Breast epithelium (tissue), 4 donors: ENCODE measurements around the gene ARHGEF12. TPM values are rescaled to one million over a fixed set of nuclear protein-coding genes. Genes with fewer than 3 reads are reported as not detected.

ENCODE experiments used
- DNase-seq, 2 donors: peaks; one replicate each; pipeline ENCODE4 v3.0.0-alpha.2; 2019; ENCODE audit warnings: low spot score in 2 of 2
- H3K27ac ChIP-seq, 2 donors: fragments of 200-600 bp; sonication (generic) in 1 of 2; one replicate each; pipeline ENCODE4 v1.5.1; 2016 to 2019; ENCODE audit warnings: mild to moderate bottlenecking in 1 of 2
- H3K27me3 ChIP-seq, 2 donors: fragments of 200-600 bp; sonication (generic) in 1 of 2; one replicate each; pipeline versions ENCODE4 v1.5.1 to v1.6.0; 2017 to 2019; ENCODE audit warnings: control low read depth in 1 of 2, mild to moderate bottlenecking in 1 of 2
- H3K36me3 ChIP-seq: fragments of 200-600 bp; one replicate; pipeline ENCODE4 v1.5.1; 2019
- H3K4me1 ChIP-seq, 2 donors: fragments of 200-600 bp; sonication (generic); one replicate each; pipeline ENCODE4 v1.5.1; 2016 to 2019; ENCODE audit warnings: control low read depth in 1 of 2
- H3K4me3 ChIP-seq, 3 donors: fragments of 200-600 bp; sonication (generic); 1 replicate in 2 of 3; 2 replicates in 1 of 3; pipeline ENCODE4 v1.5.1; 2016 to 2019; ENCODE audit warnings: mild to moderate bottlenecking in 3 of 3, moderate library complexity in 2 of 3
- H3K9me3 ChIP-seq, 2 donors: fragments of 200-600 bp; sonication (generic) in 1 of 2; one replicate each; pipeline ENCODE4 v1.5.1; 2016 to 2019; ENCODE audit warnings: control low read depth in 1 of 2
- CTCF ChIP-seq, 3 donors: fragments of 450-650 bp; IDR thresholded peaks; one replicate each; pipeline ENCODE4 v1.5.1; 2016 to 2017; ENCODE audit warnings: antibody characterized with exemption in 3 of 3, mild to moderate bottlenecking in 3 of 3, moderate library complexity in 3 of 3
- POLR2A ChIP-seq: fragments of 450-650 bp; IDR thresholded peaks from one replicate; pipeline ENCODE4 v1.6.1; 2016; ENCODE audit warnings: antibody characterized with exemption, mild to moderate bottlenecking, moderate library complexity
- POLR2AphosphoS5 ChIP-seq, 3 donors: sonication (generic); formaldehyde crosslinking; IDR thresholded peaks; one replicate each; pipeline ENCODE4 v1.6.1; 2017; ENCODE audit warnings: antibody characterized with exemption in 3 of 3
- intact Hi-C: fragments of 100-400 bp; cut with DNase I; formaldehyde crosslinking; loops from one replicate; pipeline ENCODE4 v1.15.1; 2023; ENCODE audit warnings: low total_unique reads
- total RNA-seq, 3 donors: library from RNA; depleted of rRNA; stranded (reverse); fragments of >200 nt; gene quantifications; one replicate each; pipeline ENCODE4 v1.1.0, GENCODE V29; 2016

ARHGEF12 gene
- total RNA-seq, 3 donors from 2014 or later = 83.4 to 192 (median 145) TPM

GRCh38 chr11:120442031-120442430 is 105.8 kb downstream of the ARHGEF12 start:
- Histone ChIP-seq H3K4me3 (no peak overlapping the region), H3K27ac (no peak overlapping the region), H3K9me3 (no peaks in the 10 kb centered on the region), H3K4me1 (no peaks in the 10 kb centered on the region), H3K27me3 (no peaks in the 10 kb centered on the region), H3K36me3 (peaks cover 4% of the 10 kb centered on the region)
- DNase-seq = no peak
- intact Hi-C loops = no loop called here
- TF ChIP-seq POLR2AphosphoS5 (IDR thresholded peaks at IDR 0.05) (no peak), POLR2A (no peak), CTCF (IDR thresholded peaks at IDR 0.05) (no peak)

- Histone ChIP-seq H3K4me3 (no peak overlapping the region), H3K36me3 (peaks cover 14% of the 10 kb centered on the region), H3K9me3 (no peaks in the 10 kb centered on the region), H3K27me3 (no peaks in the 10 kb centered on the region), H3K27ac (no peak overlapping the region), H3K4me1 (no peaks in the 10 kb centered on the region)
- intact Hi-C loops = no loop called here
- DNase-seq = no peak
- no peak for TF ChIP-seq CTCF (IDR thresholded peaks at IDR 0.05)
- no peak for TF ChIP-seq POLR2AphosphoS5 (IDR thresholded peaks at IDR 0.05)
- no peak for TF ChIP-seq POLR2A
Measured at GRCh38 chr11:120446802-120447201, 110.6 kb downstream of the ARHGEF12 start.

- no peak for DNase-seq
- Histone ChIP-seq H3K27me3 (no peaks in the 10 kb centered on the region), H3K27ac (no peak overlapping the region), H3K36me3 (peaks cover 19% of the 10 kb centered on the region), H3K9me3 (no peaks in the 10 kb centered on the region), H3K4me1 (no peaks in the 10 kb centered on the region), H3K4me3 (no peak overlapping the region)
- TF ChIP-seq CTCF (IDR thresholded peaks at IDR 0.05) = no peak
- no peak for TF ChIP-seq POLR2AphosphoS5 (IDR thresholded peaks at IDR 0.05)
- TF ChIP-seq POLR2A = no peak
- intact Hi-C loops = no loop called here
Measured at GRCh38 chr11:120448240-120448639, 112.0 kb downstream of the ARHGEF12 start.

GRCh38 chr11:120455487-120455886 is 119.3 kb downstream of the ARHGEF12 start:
- no peak overlapping the region for H3K27ac ChIP-seq
- H3K4me1 ChIP-seq = no peaks in the 10 kb centered on the region
- H3K4me3 ChIP-seq = no peak overlapping the region
- H3K36me3 ChIP-seq = peaks cover 9% of the 10 kb centered on the region
- no peaks in the 10 kb centered on the region for H3K9me3 ChIP-seq
- TF ChIP-seq POLR2AphosphoS5 (IDR thresholded peaks at IDR 0.05) (no peak), POLR2A (no peak), CTCF (IDR thresholded peaks at IDR 0.05) (no peak)
- no peak for DNase-seq
- no peaks in the 10 kb centered on the region for H3K27me3 ChIP-seq
- intact Hi-C loops = no loop called here

GRCh38 chr11:120457996-120458395 is 121.8 kb downstream of the ARHGEF12 start:
- Histone ChIP-seq H3K27ac (no peak overlapping the region), H3K27me3 (no peaks in the 10 kb centered on the region), H3K4me1 (no peaks in the 10 kb centered on the region), H3K36me3 (peaks cover 9% of the 10 kb centered on the region), H3K9me3 (no peaks in the 10 kb centered on the region), H3K4me3 (no peak overlapping the region)
- no peak for TF ChIP-seq POLR2AphosphoS5 (IDR thresholded peaks at IDR 0.05)
- no peak for TF ChIP-seq CTCF (IDR thresholded peaks at IDR 0.05)
- TF ChIP-seq POLR2A = no peak
- intact Hi-C loops = no loop called here
- no peak for DNase-seq
